ENCODE data around the gene BNIP2. TPM values are rescaled to one million over a fixed set of nuclear protein-coding genes. Genes with fewer than 3 reads are reported as not detected.

BNIP2 gene
- total and polyA plus RNA-seq, 2 of the 13 experiments (the other 11 are each of a cell fraction or from before 2014, with no cell fraction given), result 17.4 to 57.6 TPM

DNA sequence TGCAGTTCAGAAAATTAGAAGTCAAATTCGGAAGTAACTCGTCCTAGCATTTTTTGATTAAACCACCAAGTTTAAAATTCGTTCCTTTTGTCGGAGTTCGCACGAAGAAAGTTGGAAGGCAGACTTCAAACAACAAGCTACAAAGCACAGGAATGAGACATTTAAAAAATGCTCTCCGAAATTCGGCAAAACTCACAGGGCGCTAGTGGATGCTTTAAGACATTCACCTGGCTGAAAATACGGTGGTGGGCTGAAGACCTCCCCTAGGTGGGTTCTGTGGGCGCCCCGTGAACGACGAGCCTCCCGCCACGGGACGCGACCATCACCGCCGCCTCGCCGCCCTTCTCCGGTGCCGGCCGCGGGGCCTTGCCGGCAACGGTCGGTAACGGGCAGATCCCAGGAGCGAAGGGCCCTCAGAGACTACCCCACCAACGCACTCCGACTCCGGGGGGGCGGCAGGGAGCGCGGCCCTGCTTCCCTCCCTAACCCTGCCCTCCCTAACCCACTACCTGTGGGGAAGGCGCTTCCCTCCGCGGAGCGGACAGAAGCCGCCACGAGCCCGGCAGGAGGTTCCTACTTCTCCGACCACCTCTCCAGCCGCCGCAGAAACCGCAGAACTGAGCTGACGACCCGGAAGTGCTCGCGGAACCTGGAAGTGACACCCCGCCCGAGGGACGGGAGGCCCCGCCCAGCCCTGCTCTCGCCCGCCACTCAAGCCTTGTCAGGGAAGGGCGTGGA is 32.1 kb downstream of the BNIP2 start, which contains the start of gene GTF2A2 (continued):
- TF ChIP-seq, protein P1, sequence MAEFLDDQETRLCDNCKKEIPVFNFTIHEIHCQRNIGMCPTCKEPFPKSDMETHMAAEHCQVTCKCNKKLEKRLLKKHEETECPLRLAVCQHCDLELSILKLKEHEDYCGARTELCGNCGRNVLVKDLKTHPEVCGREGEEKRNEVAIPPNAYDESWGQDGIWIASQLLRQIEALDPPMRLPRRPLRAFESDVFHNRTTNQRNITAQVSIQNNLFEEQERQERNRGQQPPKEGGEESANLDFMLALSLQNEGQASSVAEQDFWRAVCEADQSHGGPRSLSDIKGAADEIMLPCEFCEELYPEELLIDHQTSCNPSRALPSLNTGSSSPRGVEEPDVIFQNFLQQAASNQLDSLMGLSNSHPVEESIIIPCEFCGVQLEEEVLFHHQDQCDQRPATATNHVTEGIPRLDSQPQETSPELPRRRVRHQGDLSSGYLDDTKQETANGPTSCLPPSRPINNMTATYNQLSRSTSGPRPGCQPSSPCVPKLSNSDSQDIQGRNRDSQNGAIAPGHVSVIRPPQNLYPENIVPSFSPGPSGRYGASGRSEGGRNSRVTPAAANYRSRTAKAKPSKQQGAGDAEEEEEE (CRISPR knock-in tag; IDR thresholded peaks at IDR 0.05; ENCODE audit: borderline replicate concordance), result no peak
- TF ChIP-seq ZNF644 (CRISPR knock-in tag; IDR thresholded peaks at IDR 0.05; ENCODE audit: low read depth), result no peak
- TF ChIP-seq, protein P2, sequence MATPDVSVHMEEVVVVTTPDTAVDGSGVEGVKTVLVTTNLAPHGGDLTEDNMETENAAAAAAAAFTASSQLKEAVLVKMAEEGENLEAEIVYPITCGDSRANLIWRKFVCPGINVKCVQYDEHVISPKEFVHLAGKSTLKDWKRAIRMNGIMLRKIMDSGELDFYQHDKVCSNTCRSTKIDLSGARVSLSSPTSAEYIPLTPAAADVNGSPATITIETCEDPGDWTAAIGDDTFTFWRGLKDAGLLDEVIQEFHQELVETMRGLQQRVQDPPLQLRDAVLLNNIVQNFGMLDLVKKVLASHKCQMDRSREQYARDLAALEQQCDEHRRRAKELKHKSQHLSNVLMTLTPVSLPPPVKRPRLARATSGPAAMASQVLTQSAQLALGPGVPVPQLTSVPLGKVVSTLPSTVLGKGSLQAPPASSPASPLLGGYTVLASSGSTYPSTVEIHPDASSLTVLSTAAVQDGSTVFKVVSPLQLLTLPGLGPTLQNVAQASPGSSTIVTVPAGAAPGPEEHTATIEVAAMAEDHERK (CRISPR knock-in tag; IDR thresholded peaks at IDR 0.05; ENCODE audit: low read depth), result no peak
- peak; percentile 59; the same call in 1 of the 2 replicates for TF ChIP-seq BCL3 (CRISPR knock-in tag; IDR thresholded peaks at IDR 0.05)
- TF ChIP-seq ZNF224 (CRISPR knock-in tag; IDR thresholded peaks at IDR 0.05), result 0 out of 2 replicates have a peak, but pooled peaks have one; percentile 72
- TF ChIP-seq, protein P3, sequence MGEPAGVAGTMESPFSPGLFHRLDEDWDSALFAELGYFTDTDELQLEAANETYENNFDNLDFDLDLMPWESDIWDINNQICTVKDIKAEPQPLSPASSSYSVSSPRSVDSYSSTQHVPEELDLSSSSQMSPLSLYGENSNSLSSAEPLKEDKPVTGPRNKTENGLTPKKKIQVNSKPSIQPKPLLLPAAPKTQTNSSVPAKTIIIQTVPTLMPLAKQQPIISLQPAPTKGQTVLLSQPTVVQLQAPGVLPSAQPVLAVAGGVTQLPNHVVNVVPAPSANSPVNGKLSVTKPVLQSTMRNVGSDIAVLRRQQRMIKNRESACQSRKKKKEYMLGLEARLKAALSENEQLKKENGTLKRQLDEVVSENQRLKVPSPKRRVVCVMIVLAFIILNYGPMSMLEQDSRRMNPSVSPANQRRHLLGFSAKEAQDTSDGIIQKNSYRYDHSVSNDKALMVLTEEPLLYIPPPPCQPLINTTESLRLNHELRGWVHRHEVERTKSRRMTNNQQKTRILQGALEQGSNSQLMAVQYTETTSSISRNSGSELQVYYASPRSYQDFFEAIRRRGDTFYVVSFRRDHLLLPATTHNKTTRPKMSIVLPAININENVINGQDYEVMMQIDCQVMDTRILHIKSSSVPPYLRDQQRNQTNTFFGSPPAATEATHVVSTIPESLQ (CRISPR knock-in tag; conservative IDR thresholded peaks at IDR 0.05), result no peak
- TF ChIP-seq ZNF136 (CRISPR knock-in tag; IDR thresholded peaks at IDR 0.05; ENCODE audit: low read depth), result no peak
- TF ChIP-seq CBFB (CRISPR knock-in tag; IDR thresholded peaks at IDR 0.05), result peak; percentile 93
- peak; percentile 62 for TF ChIP-seq IRF2 (CRISPR knock-in tag; IDR thresholded peaks at IDR 0.05)
- TF ChIP-seq, protein P4, sequence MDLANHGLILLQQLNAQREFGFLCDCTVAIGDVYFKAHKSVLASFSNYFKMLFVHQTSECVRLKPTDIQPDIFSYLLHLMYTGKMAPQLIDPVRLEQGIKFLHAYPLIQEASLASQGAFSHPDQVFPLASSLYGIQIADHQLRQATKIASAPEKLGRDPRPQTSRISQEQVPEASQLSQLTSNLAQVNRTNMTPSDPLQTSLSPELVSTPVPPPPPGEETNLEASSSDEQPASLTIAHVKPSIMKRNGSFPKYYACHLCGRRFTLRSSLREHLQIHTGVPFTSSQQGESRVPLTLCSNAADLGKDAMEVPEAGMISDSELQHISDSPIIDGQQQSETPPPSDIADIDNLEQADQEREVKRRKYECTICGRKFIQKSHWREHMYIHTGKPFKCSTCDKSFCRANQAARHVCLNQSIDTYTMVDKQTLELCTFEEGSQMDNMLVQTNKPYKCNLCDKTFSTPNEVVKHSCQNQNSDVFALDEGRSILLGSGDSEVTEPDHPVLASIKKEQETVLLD (CRISPR knock-in tag; IDR thresholded peaks at IDR 0.05; ENCODE audit: low read depth), result peak; percentile 54; the same call in 1 of the 2 replicates
- TF ChIP-seq, protein P5, sequence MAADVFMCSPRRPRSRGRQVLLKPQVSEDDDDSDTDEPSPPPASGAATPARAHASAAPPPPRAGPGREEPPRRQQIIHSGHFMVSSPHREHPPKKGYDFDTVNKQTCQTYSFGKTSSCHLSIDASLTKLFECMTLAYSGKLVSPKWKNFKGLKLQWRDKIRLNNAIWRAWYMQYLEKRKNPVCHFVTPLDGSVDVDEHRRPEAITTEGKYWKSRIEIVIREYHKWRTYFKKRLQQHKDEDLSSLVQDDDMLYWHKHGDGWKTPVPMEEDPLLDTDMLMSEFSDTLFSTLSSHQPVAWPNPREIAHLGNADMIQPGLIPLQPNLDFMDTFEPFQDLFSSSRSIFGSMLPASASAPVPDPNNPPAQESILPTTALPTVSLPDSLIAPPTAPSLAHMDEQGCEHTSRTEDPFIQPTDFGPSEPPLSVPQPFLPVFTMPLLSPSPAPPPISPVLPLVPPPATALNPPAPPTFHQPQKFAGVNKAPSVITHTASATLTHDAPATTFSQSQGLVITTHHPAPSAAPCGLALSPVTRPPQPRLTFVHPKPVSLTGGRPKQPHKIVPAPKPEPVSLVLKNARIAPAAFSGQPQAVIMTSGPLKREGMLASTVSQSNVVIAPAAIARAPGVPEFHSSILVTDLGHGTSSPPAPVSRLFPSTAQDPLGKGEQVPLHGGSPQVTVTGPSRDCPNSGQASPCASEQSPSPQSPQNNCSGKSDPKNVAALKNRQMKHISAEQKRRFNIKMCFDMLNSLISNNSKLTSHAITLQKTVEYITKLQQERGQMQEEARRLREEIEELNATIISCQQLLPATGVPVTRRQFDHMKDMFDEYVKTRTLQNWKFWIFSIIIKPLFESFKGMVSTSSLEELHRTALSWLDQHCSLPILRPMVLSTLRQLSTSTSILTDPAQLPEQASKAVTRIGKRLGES (CRISPR knock-in tag; IDR thresholded peaks at IDR 0.05; ENCODE audit: borderline replicate concordance), result no peak
- TF ChIP-seq ZBTB1 (CRISPR knock-in tag; IDR thresholded peaks at IDR 0.05; ENCODE audit: borderline replicate concordance), result 0 out of 2 replicates have a peak, but pooled peaks have one; percentile 65
- TF ChIP-seq ZNF737 (CRISPR knock-in tag; IDR thresholded peaks at IDR 0.05; ENCODE audit: borderline replicate concordance), result 0 out of 2 replicates have a peak, but pooled peaks have one; percentile 43
- no peak for TF ChIP-seq SSRP1 (CRISPR knock-in tag; IDR thresholded peaks at IDR 0.05)
- no peak for TF ChIP-seq ZNF33B (CRISPR knock-in tag; IDR thresholded peaks at IDR 0.05)
- TF ChIP-seq FOSL2 (CRISPR knock-in tag; IDR thresholded peaks at IDR 0.05), result no peak; the same call in 1 of the 2 replicates
- TF ChIP-seq SMARCC2 (IDR thresholded peaks at IDR 0.05), result no peak
- TF ChIP-seq TEAD2 (CRISPR knock-in tag; IDR thresholded peaks at IDR 0.05), result no peak
